PFSK-1 (cell line): ENCODE measurements around the gene PCDHA13.

Experiments used
- FOXP2 ChIP-seq: optimal IDR thresholded peaks from 2 replicates; pipeline ENCODE3; 2011; ENCODE audit warnings: borderline replicate concordance, control low read depth, inconsistent platforms; ENCODE audit not compliant: insufficient read depth; ENCODE audit errors: extremely low read length, extremely low read depth
- POLR2AphosphoS5 ChIP-seq: IDR thresholded peaks from 2 replicates; pipeline ENCODE4 v1.6.1; 2012; ENCODE audit warnings: low read depth, mild to moderate bottlenecking, control low read depth, low read length, moderate library complexity
- REST ChIP-seq, 2 experiments: IDR thresholded peaks; 2 replicates each; pipeline versions ENCODE4 v1.6.1 to v1.8.0; 2011 to 2012; ENCODE audit warnings: low read depth in 2 of 2, low read length in 2 of 2, control low read depth in 1 of 2, inconsistent platforms in 1 of 2, mild to moderate bottlenecking in 1 of 2, moderate library complexity in 1 of 2; ENCODE audit not compliant: insufficient read depth in 1 of 2
- SIN3A ChIP-seq: IDR thresholded peaks from 2 replicates; pipeline ENCODE4 v1.6.1; 2012; ENCODE audit warnings: mild to moderate bottlenecking, low read length, moderate library complexity, borderline replicate concordance; ENCODE audit not compliant: insufficient read depth
- TAF1 ChIP-seq: IDR thresholded peaks from 2 replicates; pipeline ENCODE4 v1.6.1; 2012; ENCODE audit warnings: low read length, control low read depth, borderline replicate concordance; ENCODE audit not compliant: insufficient read depth

The PCDHA13 gene

GRCh38 chr5:140857177-140857986 is 24.5 kb upstream of the PCDHA13 start:
- TF ChIP-seq TAF1 (no peak), SIN3A (no peak), FOXP2 (no peak), POLR2AphosphoS5 (no peak), REST (IDR thresholded peaks at IDR 0.05; ENCODE audit: insufficient read depth in 1 of 2, low read depth in 2 of 2, low read length in 2 of 2) (no peak)

- TF ChIP-seq TAF1 (no peak), REST (IDR thresholded peaks at IDR 0.05; ENCODE audit: insufficient read depth in 1 of 2, low read depth in 2 of 2, low read length in 2 of 2) (no peak), POLR2AphosphoS5 (no peak), FOXP2 (no peak), SIN3A (no peak)
Measured at GRCh38 chr5:140857987-140858240, 24.0 kb upstream of the PCDHA13 start.

GRCh38 chr5:140862441-140863295 is 19.3 kb upstream of the PCDHA13 start:
- TF ChIP-seq FOXP2 = no peak
- TF ChIP-seq TAF1 = no peak
- TF ChIP-seq POLR2AphosphoS5 = no peak
- no peak for TF ChIP-seq REST (IDR thresholded peaks at IDR 0.05; ENCODE audit: insufficient read depth in 1 of 2, low read depth in 2 of 2, low read length in 2 of 2)
- no peak for TF ChIP-seq SIN3A

GRCh38 chr5:140868721-140869554 is 13.0 kb upstream of the PCDHA13 start, which contains the start of gene PCDHA11:
TSS of gene PCDHA11 (plus strand) at chr5:140868957. CDS start at chr5:140869104, 147 bp downstream.
- TF ChIP-seq TAF1 (no peak), FOXP2 (no peak), SIN3A (no peak), POLR2AphosphoS5 (no peak), REST (IDR thresholded peaks at IDR 0.05; ENCODE audit: insufficient read depth in 1 of 2, low read depth in 2 of 2, low read length in 2 of 2) (no peak)
